NCI-H1436 treated with DMSO at 0.1 percent for 48 hours (cell line): ENCODE data around the gene NPAS3.
A peak's percentile ranks its signal among the peaks of the same experiment; 100 is the strongest.

Experiments used
- DNase-seq: peaks from one replicate; lab custom pipeline; 2025; lab: John Stamatoyannopoulos, UW

NPAS3 gene

DNA sequence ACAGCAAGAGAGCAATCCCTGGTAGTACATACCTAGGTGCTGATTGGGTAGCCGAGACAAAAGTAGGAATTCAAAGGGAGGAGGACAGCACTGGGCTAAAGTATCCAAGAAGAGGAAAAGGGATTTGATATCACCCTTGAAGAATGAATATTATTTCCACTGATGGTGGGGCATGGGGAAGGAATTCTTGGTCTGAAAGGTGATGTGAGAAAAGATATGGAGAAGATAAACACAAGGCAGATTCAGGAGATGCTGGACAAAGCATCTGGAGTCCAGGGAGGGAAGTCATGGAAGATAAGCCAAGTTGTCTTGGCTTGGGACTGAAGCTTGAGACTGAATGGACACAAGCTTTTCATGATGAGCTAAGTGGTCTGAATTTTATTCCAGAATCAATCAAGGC, 818.2 kb downstream of the NPAS3 start:
- DNase-seq: no peak

- no peak for DNase-seq
Measured at GRCh38 chr14:33758547-33758946, 819.9 kb downstream of the NPAS3 start.

GRCh38 chr14:33762161-33762851, 823.6 kb downstream of the NPAS3 start:
- no peak for DNase-seq

GRCh38 chr14:33764876-33765650, 826.4 kb downstream of the NPAS3 start:
- no peak for DNase-seq

- no peak for DNase-seq
Measured at GRCh38 chr14:33767586-33768457, 829.1 kb downstream of the NPAS3 start.

DNA sequence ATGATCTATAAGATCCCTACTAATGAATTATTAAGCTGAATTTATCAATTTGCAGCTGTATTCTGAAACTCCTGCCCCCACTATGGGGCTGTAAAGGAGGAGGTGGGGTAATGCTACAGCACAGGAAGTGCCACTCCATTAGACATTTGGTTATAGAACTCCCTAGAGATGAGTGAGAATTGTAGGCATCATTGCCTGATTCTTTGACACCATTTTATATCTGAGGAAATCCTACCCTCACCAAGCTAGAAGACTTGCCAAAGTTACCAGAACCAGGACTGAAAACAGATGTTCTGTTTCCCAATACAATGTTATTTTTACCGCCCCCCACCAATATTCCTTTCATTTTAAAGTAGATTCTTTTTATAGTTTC, 829.8 kb downstream of the NPAS3 start:
- no peak for DNase-seq

GRCh38 chr14:33773205-33774030, 834.7 kb downstream of the NPAS3 start:
- no peak for DNase-seq

DNA sequence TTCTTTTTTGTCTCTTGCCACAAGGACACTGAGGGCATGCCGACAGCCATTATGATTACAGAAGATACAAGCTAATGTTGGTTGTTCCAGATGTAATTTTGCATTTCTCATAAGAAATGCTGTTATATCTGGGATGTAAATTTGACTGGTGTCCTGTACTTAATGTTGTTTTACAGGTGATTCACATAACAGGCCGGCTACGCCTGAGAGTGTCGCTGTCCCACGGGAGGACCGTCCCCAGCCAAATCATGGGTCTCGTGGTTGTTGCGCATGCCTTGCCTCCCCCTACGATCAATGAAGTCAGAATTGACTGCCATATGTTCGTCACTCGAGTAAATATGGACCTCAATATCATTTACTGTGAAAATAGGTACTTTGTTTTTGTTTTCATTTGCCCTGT, 835.5 kb downstream of the NPAS3 start:
- no peak for DNase-seq

GRCh38 chr14:33774723-33775470, 836.2 kb downstream of the NPAS3 start:
- no peak for DNase-seq

- no peak for DNase-seq
Measured at GRCh38 chr14:33776871-33777270, 838.2 kb downstream of the NPAS3 start.

GRCh38 chr14:33777681-33778080, 839.0 kb downstream of the NPAS3 start:
- DNase-seq: no peak

DNA sequence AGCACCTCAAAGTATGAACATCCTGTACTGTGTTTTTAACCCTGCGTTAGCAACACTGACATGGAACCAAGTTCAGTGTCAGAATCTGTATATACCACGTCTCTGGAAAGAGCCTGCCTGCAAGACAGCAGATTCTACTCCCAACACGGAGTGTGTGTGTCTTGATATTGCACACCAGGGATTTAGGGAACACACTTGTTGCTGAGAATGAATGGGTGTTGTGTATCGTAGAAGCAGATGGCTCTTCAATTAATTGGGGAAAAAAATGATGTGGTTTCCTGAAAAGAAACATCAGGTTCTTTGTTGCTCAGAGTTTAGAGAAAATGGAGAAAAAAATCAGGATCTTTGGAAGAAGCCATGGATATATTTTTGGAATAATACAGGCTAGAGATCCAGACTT, 841.4 kb downstream of the NPAS3 start:
- no peak for DNase-seq

- no peak for DNase-seq
Measured at GRCh38 chr14:33781236-33781635, 842.6 kb downstream of the NPAS3 start.

- DNase-seq: peak; percentile 50
Measured at GRCh38 chr14:33782923-33783322, 844.2 kb downstream of the NPAS3 start.

DNA sequence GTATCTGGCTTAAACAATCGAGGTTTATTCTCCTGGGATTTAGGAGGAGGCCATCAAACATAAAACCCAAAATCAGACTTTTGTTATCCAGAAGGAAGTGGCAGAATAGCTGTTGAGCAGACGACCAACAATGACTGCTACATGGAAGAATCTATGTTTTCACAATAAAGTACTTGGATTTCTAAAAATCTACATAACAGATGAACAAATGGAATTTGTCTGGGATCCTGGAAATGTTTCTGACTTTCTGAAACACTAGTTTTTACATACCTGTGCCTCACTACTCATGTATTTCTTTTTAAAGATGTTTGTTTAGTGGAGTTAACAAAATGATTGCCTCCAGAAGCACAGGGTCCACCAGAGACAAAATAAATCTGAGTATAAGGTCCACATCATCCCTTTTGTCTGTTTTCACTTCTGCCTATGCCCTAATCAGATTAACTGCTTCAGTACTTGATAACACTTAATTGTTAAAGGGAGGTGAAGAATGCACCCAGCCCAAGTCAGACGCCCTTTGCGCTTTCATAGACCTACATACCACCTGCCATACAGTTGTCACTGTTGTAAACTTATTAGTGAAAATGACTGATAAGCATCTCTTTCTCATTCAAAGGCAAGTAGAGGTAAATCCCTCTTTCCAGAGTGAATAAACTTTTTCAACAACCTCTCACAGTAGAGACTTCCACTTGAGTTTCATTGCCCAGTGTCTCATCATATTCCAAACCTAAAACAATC, 847.6 kb downstream of the NPAS3 start:
- DNase-seq: no peak

GRCh38 chr14:33788161-33788560, 849.5 kb downstream of the NPAS3 start:
- DNase-seq: no peak

- no peak for DNase-seq
Measured at GRCh38 chr14:33790996-33791395, 852.3 kb downstream of the NPAS3 start.

GRCh38 chr14:33792009-33792719, 853.5 kb downstream of the NPAS3 start:
- DNase-seq: no peak

DNA sequence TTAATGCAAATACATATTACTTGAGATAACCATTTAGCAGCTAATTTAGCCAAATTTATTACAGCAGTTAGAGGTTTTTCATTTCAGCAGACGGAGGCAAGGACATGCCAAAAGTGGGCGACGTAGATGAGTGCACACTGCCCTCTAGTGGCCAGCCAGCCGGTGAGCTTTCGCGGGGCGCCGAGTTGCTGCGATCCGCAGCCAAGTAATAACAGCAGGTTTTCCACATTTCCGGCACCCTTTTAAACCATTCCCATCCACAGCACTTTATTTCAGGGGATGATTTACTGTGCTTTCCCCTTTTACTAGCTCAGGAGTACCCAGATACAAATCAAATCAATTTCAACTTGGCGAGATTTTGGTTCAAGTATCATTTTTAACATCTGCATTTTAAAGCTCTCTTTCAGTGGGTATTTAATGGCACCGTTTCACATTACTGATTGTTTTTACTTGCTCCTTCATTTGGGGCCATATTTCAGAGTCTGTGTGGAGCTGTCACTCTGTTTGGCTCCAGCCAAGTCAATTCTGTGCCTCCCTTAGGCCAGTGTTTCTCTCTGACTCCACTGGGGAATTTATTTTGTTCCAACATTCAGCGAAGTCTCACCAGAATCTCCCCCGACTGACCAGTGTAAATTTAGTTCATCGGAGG, 854.2 kb downstream of the NPAS3 start:
- DNase-seq: no peak
